ENCODE data around the gene LRP2.

LRP2 gene

GRCh38 chr2:169116327-169116726 lies 246.0 kb downstream of the LRP2 start:
- Histone ChIP-seq H3K36me3 (replicated peaks; ENCODE audit: insufficient read depth, low read length) (no peaks in the 10 kb centered on the region), H3K27me3 (replicated peaks; ENCODE audit: insufficient read depth, low read length) (no peaks in the 10 kb centered on the region), H3F3A (ENCODE audit: insufficient read depth, low read length) (no peaks in the 10 kb centered on the region), H3K4me3 (ENCODE audit: low read length) (no peak overlapping the region), H4K20me1 (ENCODE audit: insufficient read depth, low read length) (no peaks in the 10 kb centered on the region), H3K9me2 (replicated peaks; ENCODE audit: insufficient read depth, low read length) (no peaks in the 10 kb centered on the region), H3K4me2 (ENCODE audit: low read depth, low read length) (no peak overlapping the region), H3K9me3 (replicated peaks; ENCODE audit: insufficient read depth, low read length) (no peaks in the 10 kb centered on the region), H3K4me1 (ENCODE audit: low read length) (no peaks in the 10 kb centered on the region), H3K27ac (ENCODE audit: low read length) (no peak overlapping the region), H3K9ac (ENCODE audit: low read length) (no peak overlapping the region), H3K79me2 (ENCODE audit: low read length) (no peaks in the 10 kb centered on the region), H2AFZ (ENCODE audit: low read length) (no peak overlapping the region)
- no peak for DNase-seq
- TF ChIP-seq CTCF (IDR thresholded peaks at IDR 0.05; ENCODE audit: low read length): no peak
- TF ChIP-seq EZH2phosphoT487 (IDR thresholded peaks at IDR 0.05; ENCODE audit: low read length): no peak
- no peak for TF ChIP-seq EZH2 (optimal IDR thresholded peaks at IDR 0.05; ENCODE audit: low read depth, low read length)

GRCh38 chr2:169114056-169114455 lies 248.3 kb downstream of the LRP2 start:
- no peak overlapping the region for H3K27ac ChIP-seq (ENCODE audit: low read length)
- H3K4me1 ChIP-seq (ENCODE audit: low read length): peaks cover 6% of the 10 kb centered on the region
- no peaks in the 10 kb centered on the region for H3K27me3 ChIP-seq (replicated peaks; ENCODE audit: insufficient read depth, low read length)
- DNase-seq: no peak
- no peaks in the 10 kb centered on the region for H3K79me2 ChIP-seq (ENCODE audit: low read length)
- H3K9me2 ChIP-seq (replicated peaks; ENCODE audit: insufficient read depth, low read length): no peaks in the 10 kb centered on the region
- no peak overlapping the region for H2AFZ ChIP-seq (ENCODE audit: low read length)
- H3K4me3 ChIP-seq (ENCODE audit: low read length): no peak overlapping the region
- H3F3A ChIP-seq (ENCODE audit: insufficient read depth, low read length): no peaks in the 10 kb centered on the region
- no peak overlapping the region for H3K9ac ChIP-seq (ENCODE audit: low read length)
- no peaks in the 10 kb centered on the region for H3K9me3 ChIP-seq (replicated peaks; ENCODE audit: insufficient read depth, low read length)
- H3K4me2 ChIP-seq (ENCODE audit: low read depth, low read length): no peak overlapping the region
- TF ChIP-seq EZH2 (optimal IDR thresholded peaks at IDR 0.05; ENCODE audit: low read depth, low read length) (no peak), CTCF (IDR thresholded peaks at IDR 0.05; ENCODE audit: low read length) (no peak), EZH2phosphoT487 (IDR thresholded peaks at IDR 0.05; ENCODE audit: low read length) (no peak)
- H4K20me1 ChIP-seq (ENCODE audit: insufficient read depth, low read length): no peaks in the 10 kb centered on the region
- H3K36me3 ChIP-seq (replicated peaks; ENCODE audit: insufficient read depth, low read length): no peaks in the 10 kb centered on the region

GRCh38 chr2:169112841-169113240 lies 249.5 kb downstream of the LRP2 start:
- Histone ChIP-seq H2AFZ (ENCODE audit: low read length) (no peak overlapping the region), H3K9me3 (replicated peaks; ENCODE audit: insufficient read depth, low read length) (no peaks in the 10 kb centered on the region), H3K4me1 (ENCODE audit: low read length) (peaks cover 18% of the 10 kb centered on the region), H3K4me2 (ENCODE audit: low read depth, low read length) (no peak overlapping the region), H3K9ac (ENCODE audit: low read length) (no peak overlapping the region), H3K4me3 (ENCODE audit: low read length) (no peak overlapping the region), H3K9me2 (replicated peaks; ENCODE audit: insufficient read depth, low read length) (no peaks in the 10 kb centered on the region), H3K36me3 (replicated peaks; ENCODE audit: insufficient read depth, low read length) (no peaks in the 10 kb centered on the region), H4K20me1 (ENCODE audit: insufficient read depth, low read length) (no peaks in the 10 kb centered on the region), H3K79me2 (ENCODE audit: low read length) (no peaks in the 10 kb centered on the region), H3K27me3 (replicated peaks; ENCODE audit: insufficient read depth, low read length) (no peaks in the 10 kb centered on the region), H3F3A (ENCODE audit: insufficient read depth, low read length) (peaks cover 8% of the 10 kb centered on the region), H3K27ac (ENCODE audit: low read length) (no peak overlapping the region)
- no peak for DNase-seq
- TF ChIP-seq CTCF (IDR thresholded peaks at IDR 0.05; ENCODE audit: low read length): no peak
- no peak for TF ChIP-seq EZH2phosphoT487 (IDR thresholded peaks at IDR 0.05; ENCODE audit: low read length)
- no peak for TF ChIP-seq EZH2 (optimal IDR thresholded peaks at IDR 0.05; ENCODE audit: low read depth, low read length)

Data from MM.1S (cell line).